H9 (cell line): ENCODE results near the gene NHS. TPM values are rescaled to one million over a fixed set of nuclear protein-coding genes. Genes with fewer than 3 reads are reported as not detected.

Experiments used
- DNase-seq: peaks from one replicate; pipeline ENCODE4 v3.0.0-alpha.2; 2017
- H2AFZ ChIP-seq: one replicate; pipeline ENCODE4 v1.6.1; 2013; ENCODE audit warnings: mild to moderate bottlenecking, low read length, control low read depth, moderate library complexity
- H2AK5ac ChIP-seq: 2 replicates; pipeline ENCODE4 v1.6.1; 2013; ENCODE audit warnings: low read length, control low read depth, mixed read lengths; ENCODE audit not compliant: insufficient read length
- H2BK120ac ChIP-seq: one replicate; pipeline ENCODE4 v1.6.1; 2013; ENCODE audit warnings: low read depth, mild to moderate bottlenecking, low read length, control low read depth, inconsistent platforms; ENCODE audit not compliant: poor library complexity, severe bottlenecking
- H2BK12ac ChIP-seq: 2 replicates; pipeline ENCODE4 v1.6.1; 2013; ENCODE audit warnings: low read length, control low read depth, mixed read lengths, low read depth; ENCODE audit not compliant: insufficient read length
- H2BK15ac ChIP-seq: 2 replicates; pipeline ENCODE4 v1.6.1; 2013; ENCODE audit warnings: low read depth, low read length, control low read depth
- H2BK20ac ChIP-seq: one replicate; pipeline ENCODE4 v1.6.1; 2013; ENCODE audit warnings: low read depth, mild to moderate bottlenecking, low read length, control low read depth, inconsistent platforms; ENCODE audit not compliant: poor library complexity, severe bottlenecking
- H2BK5ac ChIP-seq: 2 replicates; pipeline ENCODE4 v1.6.1; 2013; ENCODE audit warnings: low read length, control low read depth, mixed read lengths; ENCODE audit not compliant: insufficient read length
- H3K14ac ChIP-seq: 2 replicates; pipeline ENCODE4 v1.6.1; 2013; ENCODE audit warnings: low read length, control low read depth; ENCODE audit not compliant: insufficient read depth
- H3K18ac ChIP-seq: 2 replicates; pipeline ENCODE4 v1.6.1; 2013; ENCODE audit warnings: low read depth, mild to moderate bottlenecking, mixed read lengths, low read length, control low read depth; ENCODE audit not compliant: insufficient read length
- H3K23ac ChIP-seq: 2 replicates; pipeline ENCODE4 v1.6.1; 2013; ENCODE audit warnings: low read length, control low read depth, mixed read lengths, low read depth; ENCODE audit not compliant: insufficient read length
- H3K23me2 ChIP-seq: 2 replicates; pipeline ENCODE4 v1.6.1; 2013; ENCODE audit warnings: low read depth, mild to moderate bottlenecking, mixed read lengths, low read length, control low read depth; ENCODE audit not compliant: insufficient read length, poor library complexity, severe bottlenecking
- H3K27ac ChIP-seq: 2 replicates; pipeline ENCODE4 v1.5.1; 2013; ENCODE audit warnings: low read length, control low read depth, mixed read lengths, low read depth; ENCODE audit not compliant: insufficient read length
- H3K27me3 ChIP-seq: 2 replicates; pipeline ENCODE4 v1.6.1; 2013; ENCODE audit warnings: low read length, control low read depth, inconsistent platforms; ENCODE audit not compliant: insufficient read depth
- H3K4ac ChIP-seq: 2 replicates; pipeline ENCODE4 v1.6.1; 2013; ENCODE audit warnings: low read depth, mild to moderate bottlenecking, control low read depth, inconsistent platforms, low read length, moderate library complexity
- H3K4me1 ChIP-seq: 2 replicates; pipeline ENCODE4 v1.6.1; 2013; ENCODE audit warnings: low read length, control low read depth, inconsistent platforms; ENCODE audit not compliant: insufficient read depth
- H3K4me2 ChIP-seq: 2 replicates; pipeline ENCODE4 v1.6.1; 2013; ENCODE audit warnings: low read length, control low read depth, mixed read lengths; ENCODE audit not compliant: insufficient read length, insufficient read depth
- H3K56ac ChIP-seq: 2 replicates; pipeline ENCODE4 v1.6.1; 2013; ENCODE audit warnings: low read depth, mild to moderate bottlenecking, mixed read lengths, low read length, control low read depth; ENCODE audit not compliant: insufficient read length
- H3K79me1 ChIP-seq: 2 replicates; pipeline ENCODE4 v1.6.1; 2013; ENCODE audit warnings: low read depth, mild to moderate bottlenecking, moderate library complexity, low read length, control low read depth, inconsistent platforms; ENCODE audit not compliant: insufficient read depth, poor library complexity, severe bottlenecking
- H3K79me2 ChIP-seq: 2 replicates; pipeline ENCODE4 v1.6.1; 2013; ENCODE audit warnings: low read length, control low read depth, inconsistent platforms; ENCODE audit not compliant: insufficient read depth
- H3K9ac ChIP-seq: 2 replicates; pipeline ENCODE4 v1.6.1; 2013; ENCODE audit warnings: low read length, control low read depth, mixed read lengths; ENCODE audit not compliant: insufficient read length; ENCODE audit errors: extremely low read depth
- H3K9me3 ChIP-seq: one replicate; pipeline ENCODE4 v1.6.1; 2013; ENCODE audit warnings: low read depth, low read length, inconsistent platforms; ENCODE audit not compliant: control insufficient read depth
- H3T11ph ChIP-seq: one replicate; pipeline ENCODE4 v1.6.1; 2013; ENCODE audit warnings: mild to moderate bottlenecking, low read length, control low read depth, inconsistent platforms
- H4K20me1 ChIP-seq: one replicate; pipeline ENCODE4 v1.6.1; 2013; ENCODE audit not compliant: control insufficient read depth, insufficient read length, insufficient read depth
- H4K5ac ChIP-seq: 2 replicates; pipeline ENCODE4 v1.6.1; 2013; ENCODE audit warnings: low read depth, mild to moderate bottlenecking, mixed read lengths, low read length, control low read depth; ENCODE audit not compliant: insufficient read length
- H4K8ac ChIP-seq: replicated peaks from 2 replicates; pipeline ENCODE4 v1.6.1; 2013; ENCODE audit warnings: low read length, control low read depth, mixed read lengths, low read depth; ENCODE audit not compliant: insufficient read length
- H4K91ac ChIP-seq: 2 replicates; pipeline ENCODE4 v1.6.1; 2013; ENCODE audit warnings: low read depth, mild to moderate bottlenecking, moderate library complexity, mixed read lengths, low read length, control low read depth; ENCODE audit not compliant: insufficient read length
- H3K27ac Mint-ChIP-seq, 3 experiments: 2 replicates in 2 of 3; 3 replicates in 1 of 3; pipeline ENCODE4 v1.8.0; 2020 to 2021; ENCODE audit warnings: mixed read lengths in 3 of 3, mild to moderate bottlenecking in 1 of 3, moderate library complexity in 1 of 3
- H3K27me3 Mint-ChIP-seq: 2 replicates; pipeline ENCODE4 v1.8.0; 2021; ENCODE audit warnings: low read depth, mild to moderate bottlenecking, moderate library complexity, mixed read lengths
- H3K36me3 Mint-ChIP-seq, 3 experiments: 2 replicates in 2 of 3; 3 replicates in 1 of 3; pipeline ENCODE4 v1.8.0; 2020 to 2021; ENCODE audit warnings: low read depth in 3 of 3, mixed read lengths in 3 of 3; ENCODE audit not compliant: insufficient read depth in 1 of 3
- H3K4me1 Mint-ChIP-seq, 2 experiments: 2 replicates each; pipeline ENCODE4 v1.8.0; 2020; ENCODE audit warnings: mixed read lengths in 2 of 2
- H3K4me3 Mint-ChIP-seq, 2 experiments: 2 replicates in 1 of 2; 3 replicates in 1 of 2; pipeline ENCODE4 v1.8.0; 2020 to 2021; ENCODE audit warnings: mild to moderate bottlenecking in 2 of 2, mixed read lengths in 2 of 2, moderate library complexity in 1 of 2
- H3K9me3 Mint-ChIP-seq, 2 experiments: 2 replicates in 1 of 2; 3 replicates in 1 of 2; pipeline ENCODE4 v1.8.0; 2020; ENCODE audit warnings: mild to moderate bottlenecking in 2 of 2, mixed read lengths in 2 of 2, moderate library complexity in 1 of 2
- CTCF ChIP-seq: fragments of 200-600 bp; sonication (generic); conservative IDR thresholded peaks from 3 replicates; pipeline ENCODE4 v1.8.0; 2021; ENCODE audit warnings: antibody characterized with exemption, mild to moderate bottlenecking
- WGBS: extraction: QIAGEN DNeasy Blood & Tissue Kit; methylation state at CpG from one replicate; pipeline ENCODE4 v1.1.7; 2013; ENCODE audit warnings: missing lambda C conversion rate, low lambda C conversion rate, mixed read lengths; ENCODE audit not compliant: insufficient read length; ENCODE audit errors: extremely low coverage; 5-methylcytosine and 5-hydroxymethylcytosine counted together
- total RNA-seq: library from RNA; stranded (reverse); gene quantifications from 2 replicates; pipeline ENCODE4 v1.2.1, GENCODE V29; 2021

The NHS gene
- total RNA-seq, 1 experiment from 2014 or later: 8.7 TPM

GRCh38 chrX:17355976-17356375 is 19.0 kb upstream of the NHS start:
- H3K23ac ChIP-seq: no peak overlapping the region
- H2BK5ac ChIP-seq: no peak overlapping the region
- H3K9me3 Mint-ChIP-seq: peaks cover 5 to 12% of the 10 kb centered on the region in 2 experiments; a peak in 4 of 5 replicates
- no peak overlapping the region for H3K56ac ChIP-seq
- H4K8ac ChIP-seq: no peak overlapping the region
- no peaks in the 10 kb centered on the region for H3K4me1 ChIP-seq
- H3K36me3 Mint-ChIP-seq: peaks cover 0 to 8% (median 2%) of the 10 kb centered on the region in 3 experiments; a peak in 3 of 7 replicates
- no peaks in the 10 kb centered on the region for H4K20me1 ChIP-seq
- no CpG with 5 or more reads among the region's 4 CpGs for WGBS
- no peaks in the 10 kb centered on the region for H3K79me2 ChIP-seq
- no peak overlapping the region for H3K18ac ChIP-seq
- H2BK20ac ChIP-seq: no peak overlapping the region
- no peak overlapping the region for H4K5ac ChIP-seq
- H3K27ac Mint-ChIP-seq: no peak overlapping the region
- H3K4me2 ChIP-seq: no peak overlapping the region
- no peak overlapping the region for H2BK12ac ChIP-seq
- H2BK15ac ChIP-seq: no peak overlapping the region
- TF ChIP-seq CTCF: peak; percentile 44
- no peak overlapping the region for H4K91ac ChIP-seq
- no peaks in the 10 kb centered on the region for H3K27me3 ChIP-seq
- no peak overlapping the region for H3K9ac ChIP-seq
- H3K27ac ChIP-seq: no peak overlapping the region
- 0 out of 4 replicates have a peak, but pooled peaks cover 0 to 3% of the 10 kb centered on the region in 2 experiments for H3K4me1 Mint-ChIP-seq
- no peak overlapping the region for H3K4ac ChIP-seq
- H3K27me3 Mint-ChIP-seq: no peaks in the 10 kb centered on the region
- no peaks in the 10 kb centered on the region for H3K9me3 ChIP-seq
- peak; percentile 32 for DNase-seq
- no peak overlapping the region for H3K14ac ChIP-seq
- H3K23me2 ChIP-seq: no peaks in the 10 kb centered on the region
- no peak overlapping the region for H2AK5ac ChIP-seq
- H3K79me1 ChIP-seq: no peaks in the 10 kb centered on the region
- H3T11ph ChIP-seq: no peak overlapping the region
- H2AFZ ChIP-seq: no peak overlapping the region
- no peak overlapping the region for H3K4me3 Mint-ChIP-seq
- no peak overlapping the region for H2BK120ac ChIP-seq
